Measurements from ENCODE around the gene PRX.

GRCh38 chr19:40390084-40390742 lies 23.0 kb downstream of the PRX start, which contains the start of gene HIPK4:
- TF ChIP-seq GATA2 (IDR thresholded peaks at IDR 0.05; ENCODE audit: low read depth, low read length) (no peak), GATA3 (IDR thresholded peaks at IDR 0.05; ENCODE audit: low read depth, low read length) (no peak)
